Heart right ventricle (tissue), 16 donors: ENCODE data around the gene ITGB2. TPM values are rescaled to one million over a fixed set of nuclear protein-coding genes. Genes with fewer than 3 reads are reported as not detected.

Source experiments
- ATAC-seq, 8 donors: fragments of 200-7000 bp; cut with Tn5 transposase; one replicate each; pipeline ENCODE4 v1.9.1; 2020; ENCODE audit warnings: mild to moderate bottlenecking in 8 of 8, moderate library complexity in 8 of 8, moderate number of reproducible peaks in 1 of 8
- DNase-seq, 2 donors: peaks; one replicate each; pipeline ENCODE4 v3.0.0-alpha.2; 2020
- H3K27ac ChIP-seq, 10 donors: fragments of 200-600 bp; sonication (generic) in 2 of 10; one replicate each; pipeline versions ENCODE4 v1.5.0 to v1.8.0; 2020 to 2022; ENCODE audit warnings: mild to moderate bottlenecking in 3 of 10
- H3K27me3 ChIP-seq, 7 donors: fragments of 200-600 bp; one replicate each; pipeline ENCODE4 v1.8.0; 2021 to 2022; ENCODE audit warnings: mild to moderate bottlenecking in 2 of 7
- H3K36me3 ChIP-seq, 9 donors: fragments of 200-600 bp; sonication (generic) in 1 of 9; one replicate each; pipeline versions ENCODE4 v1.5.0 to v1.8.0; 2020 to 2022; ENCODE audit warnings: mild to moderate bottlenecking in 2 of 9
- H3K4me1 ChIP-seq, 9 donors: fragments of 200-600 bp; sonication (generic) in 1 of 9; one replicate each; pipeline versions ENCODE4 v1.5.0 to v1.8.0; 2020 to 2022; ENCODE audit warnings: mild to moderate bottlenecking in 4 of 9
- H3K4me3 ChIP-seq, 10 donors: fragments of 200-600 bp; sonication (generic) in 2 of 10; one replicate each; pipeline versions ENCODE4 v1.5.0 to v1.8.0; 2020 to 2022; ENCODE audit warnings: mild to moderate bottlenecking in 7 of 10, moderate library complexity in 2 of 10
- H3K9me3 ChIP-seq, 11 donors: fragments of 200-600 bp in 10 of 11; sonication (generic) in 2 of 11; one replicate each; pipeline versions ENCODE4 v1.5.0 to v1.8.0; 2013 to 2022; ENCODE audit warnings: mild to moderate bottlenecking in 2 of 11, control low read depth in 1 of 11, moderate library complexity in 1 of 11
- CTCF ChIP-seq, 9 donors: fragments of 200-600 bp; sonication (generic) in 2 of 9; IDR thresholded peaks; one replicate each; pipeline versions ENCODE4 v1.5.0 to v1.8.0; 2021 to 2022; ENCODE audit warnings: antibody characterized with exemption in 9 of 9, mild to moderate bottlenecking in 5 of 9, moderate library complexity in 1 of 9
- WGBS, 2 donors: extraction: QIAGEN DNeasy Blood & Tissue Kit; methylation state at CpG; one replicate each; pipeline ENCODE4 v1.1.7; 2013; ENCODE audit warnings: inconsistent platforms in 1 of 2; 5-methylcytosine and 5-hydroxymethylcytosine counted together
- intact Hi-C, 10 donors: fragments of 100-400 bp; cut with DNase I; formaldehyde crosslinking; loops; one replicate each; pipeline versions ENCODE4 v1.11.1 to v1.14.2; 2022
- polyA plus RNA-seq, 2 donors: library from polyadenylated mRNA; stranded (reverse); fragments of 200-250 nt; gene quantifications; one replicate each; pipeline ENCODE4 v1.2.3, GENCODE V29; 2013
- total RNA-seq, 10 donors: library from RNA; stranded (reverse); fragmentation: NEBNext Ultra II Directional in 3 of 10; extraction: Animal tissue kit (Norgen Biotek cat#: 25700) in 3 of 10; gene quantifications; one replicate each; pipeline versions ENCODE4 v1.2.1 to v1.2.4, GENCODE V29; 2021 to 2023
- donor health status: Arrhythmogenic right ventricular cardiomyopathy.
- donor health status: ischemic (EF 13 %, LVEDD 7.1; RV severe dilation, severe dysfunction).
- donor health status: healthy with polysubstance abuse.
- donor health status: DM: no; HTN: yes; CAD: no.
- donor health status: DM: no; HTN: no; CAD: no.
- donor health status: ischemic (EF 25% LVEDD 6.9; RV normal size, moderate dysfunction).
- donor health status: ischemic (EF 25% LVEDD 5.7; RV mildly dilated, moderate dysfunction).
- donor health status: healthy.
- donor health status: DM: yes; HTN: yes; CAD: no.
- donor health status: Ischemic cardiomyopathy.
- donor health status: ischemic (EF 35%, LVEDD 5.7; RV mildly dilated, moderate dysfunction).
- donor health status: nonischemic (EF 11% LVEDD 7.7; RV severe dilation, severe dysfunction).
- donor health status: DM: yes; HTN: yes; CAD: no.
- donor health status: PGD.
- donor health status: ischemic (EF 29% LVEDD 5.4; RV normal size, mild dysfunction).
- donor health status: nonischemic (EF 23%, LVEDD 6.1; RV moderate dilation, normal function).

ITGB2 gene
- total and polyA plus RNA-seq, 12 donors: 5.1 to 151 (median 11.4) TPM

- Histone ChIP-seq H3K4me3 (peak overlapping the region in 9 of 10 donors; percentile 5 to 52 (median 45)), H3K27ac (peak overlapping the region in 8 of 10 donors; percentile 2 to 71 (median 54)), H3K27me3 (no peaks in the 10 kb centered on the region), H3K9me3 (no peaks in the 10 kb centered on the region), H3K36me3 (peaks cover 0 to 40% (median 29%) of the 10 kb centered on the region in 9 donors), H3K4me1 (peaks cover 15 to 55% (median 26%) of the 10 kb centered on the region in 9 donors)
- 35 to 44% methylated on average over 27 of the region's 27 CpGs for WGBS, 2 donors
- DNase-seq (no peak), ATAC-seq (peak; percentile 25 to 70 (median 60))
- no peak for TF ChIP-seq CTCF (IDR thresholded peaks at IDR 0.05)
- intact Hi-C loops: loop anchor here in 2 of 10 donors (2.0 to 5.0 kb wide), 2 partner anchors 26 to 44 kb away; partner anchors contain the start of genes PTTG1IP (in 1 of the 2) and UBE2G2 (in 1 of the 2)
These were observed 74.0 kb downstream of the ITGB2 start for GRCh38 chr21:44846485-44847260.

GRCh38 chr21:44846224-44846484 is 74.5 kb downstream of the ITGB2 start:
- WGBS, 2 donors: 21 to 42% methylated on average over 1 of the region's 1 CpG
- H3K9me3 ChIP-seq: no peaks in the 10 kb centered on the region
- H3K4me1 ChIP-seq: peaks cover 15 to 51% (median 26%) of the 10 kb centered on the region in 9 donors
- no peak for ATAC-seq
- no peaks in the 10 kb centered on the region for H3K27me3 ChIP-seq
- peak overlapping the region in 7 of 10 donors; percentile 4 to 71 (median 55) for H3K27ac ChIP-seq
- peaks cover 0 to 35% (median 24%) of the 10 kb centered on the region in 9 donors for H3K36me3 ChIP-seq
- intact Hi-C loops: loop anchor here in 2 of 10 donors (2.0 to 5.0 kb wide), 2 partner anchors 27 to 44 kb away; partner anchors contain the start of genes PTTG1IP (in 1 of the 2) and UBE2G2 (in 1 of the 2)
- DNase-seq: no peak
- no peak for TF ChIP-seq CTCF (IDR thresholded peaks at IDR 0.05)
- peak overlapping the region in 9 of 10 donors; percentile 5 to 52 (median 45) for H3K4me3 ChIP-seq

GRCh38 chr21:44845418-44846223 is 75.1 kb downstream of the ITGB2 start:
- peaks cover 15 to 46% (median 26%) of the 10 kb centered on the region in 9 donors for H3K4me1 ChIP-seq
- H3K4me3 ChIP-seq: peak overlapping the region in 9 of 10 donors; percentile 5 to 52 (median 45)
- no peaks in the 10 kb centered on the region for H3K27me3 ChIP-seq
- peaks cover 0 to 30% (median 19%) of the 10 kb centered on the region in 9 donors for H3K36me3 ChIP-seq
- peak overlapping the region in 7 of 10 donors; percentile 4 to 71 (median 55) for H3K27ac ChIP-seq
- DNase-seq (peak; percentile 67 to 81), ATAC-seq (peak; percentile 72 to 87 (median 80))
- H3K9me3 ChIP-seq: no peaks in the 10 kb centered on the region
- 6 to 7% methylated on average over 34 of the region's 34 CpGs for WGBS, 2 donors
- intact Hi-C loops: loop anchor here in 2 of 10 donors (2.0 to 5.0 kb wide), 2 partner anchors 27 to 43 kb away; partner anchors contain the start of genes PTTG1IP (in 1 of the 2) and UBE2G2 (in 1 of the 2)
- TF ChIP-seq CTCF (IDR thresholded peaks at IDR 0.05): peak in 5 of 9 donors; percentile 36 to 57 (median 52)

- Histone ChIP-seq H3K27me3 (no peaks in the 10 kb centered on the region), H3K4me3 (no peak overlapping the region), H3K9me3 (no peaks in the 10 kb centered on the region), H3K4me1 (peaks cover 15 to 34% (median 26%) of the 10 kb centered on the region in 9 donors), H3K36me3 (peaks cover 0 to 16% (median 5%) of the 10 kb centered on the region in 9 donors), H3K27ac (no peak overlapping the region)
- DNase-seq (no peak), ATAC-seq (no peak)
- intact Hi-C loops: no loop called here
- no peak for TF ChIP-seq CTCF (IDR thresholded peaks at IDR 0.05)
- 58 to 65% methylated on average over 16 of the region's 16 CpGs for WGBS, 2 donors
These were observed 76.4 kb downstream of the ITGB2 start for GRCh38 chr21:44844256-44844655.
